Cardiac fibroblast (primary cell): Measurements from ENCODE around the gene PDE4D.
"Not testable (repeated sequence)": the region's sequence is repeated elsewhere in the genome, so short reads cannot be mapped to it uniquely, and the experiment has no call there.

Experiments
- DNase-seq, 2 donors: peaks; one replicate each; pipeline versions ENCODE4 v3.0.0 to v3.0.0-alpha.2; 2010; ENCODE audit warnings: low read depth in 2 of 2
- H3K4me3 ChIP-seq, 2 donors: replicated peaks in 1 of 2; 1 replicate in 1 of 2; 2 replicates in 1 of 2; pipeline ENCODE4 v1.5.1; 2011; ENCODE audit warnings: low read depth in 2 of 2, low read length in 2 of 2, mild to moderate bottlenecking in 2 of 2, moderate library complexity in 1 of 2
- CTCF ChIP-seq: IDR thresholded peaks from one replicate; pipeline ENCODE4 v1.5.1; 2011; ENCODE audit warnings: low read depth, mild to moderate bottlenecking, low read length, inconsistent platforms

Gene PDE4D

GRCh38 chr5:59763541-59763940 lies 130.0 kb downstream of the PDE4D start:
- peak in 1 of 2 donors; percentile 25 for DNase-seq

GRCh38 chr5:59762232-59762631 lies 131.3 kb downstream of the PDE4D start:
- DNase-seq, H3K4me3 ChIP-seq: not testable (repeated sequence)

More at GRCh38 chr5:59763541-59763940, 130.0 kb downstream of the PDE4D start:
- TF ChIP-seq CTCF = no peak
- no peak overlapping the region for H3K4me3 ChIP-seq

- TF ChIP-seq CTCF = no peak
- peak; percentile 54 to 89 for DNase-seq
- H3K4me3 ChIP-seq = no peak overlapping the region
These were observed 132.7 kb downstream of the PDE4D start for GRCh38 chr5:59760785-59761348.

GRCh38 chr5:59759600-59760351 lies 133.8 kb downstream of the PDE4D start:
- peak; percentile 27 to 54 for DNase-seq
- no peak overlapping the region for H3K4me3 ChIP-seq
- TF ChIP-seq CTCF = no peak

- no peak overlapping the region for H3K4me3 ChIP-seq
- DNase-seq = no peak
- no peak for TF ChIP-seq CTCF
These were observed 135.0 kb downstream of the PDE4D start for GRCh38 chr5:59758566-59758965.

- peak in 1 of 2 donors; percentile 38 for DNase-seq
- H3K4me3 ChIP-seq = no peak overlapping the region
- no peak for TF ChIP-seq CTCF
These were observed 136.1 kb downstream of the PDE4D start for GRCh38 chr5:59757442-59757841.

GRCh38 chr5:59756373-59757035 lies 137.0 kb downstream of the PDE4D start:
- DNase-seq = peak in 1 of 2 donors; percentile 21
- no peak overlapping the region for H3K4me3 ChIP-seq
- no peak for TF ChIP-seq CTCF
